ENCODE measurements around the gene TNIK.

TNIK gene

GRCh38 chr3:171266034-171266739 is 194.0 kb downstream of the TNIK start:
- no peak for TF ChIP-seq CTCF (IDR thresholded peaks at IDR 0.05; ENCODE audit: extremely low read depth, insufficient read depth, missing control alignments)
- in situ Hi-C loops (cut with MboI; ENCODE audit: low pct_unique_long_range_greater_than_20kb, low sequenced_read_pairs, unreplicated experiment), result no loop called here

GRCh38 chr3:171264758-171265157 is 195.4 kb downstream of the TNIK start:
- no peak for TF ChIP-seq CTCF (IDR thresholded peaks at IDR 0.05; ENCODE audit: extremely low read depth, insufficient read depth, missing control alignments)
- in situ Hi-C loops (cut with MboI; ENCODE audit: low pct_unique_long_range_greater_than_20kb, low sequenced_read_pairs, unreplicated experiment), result no loop called here
- no peak for DNase-seq (ENCODE audit: low spot score)

More at GRCh38 chr3:171266034-171266739, 194.0 kb downstream of the TNIK start:
- DNase-seq (ENCODE audit: low spot score), result no peak

GRCh38 chr3:171262431-171262830 is 197.8 kb downstream of the TNIK start:
- DNase-seq (ENCODE audit: low spot score), result no peak
- in situ Hi-C loops (cut with MboI; ENCODE audit: low pct_unique_long_range_greater_than_20kb, low sequenced_read_pairs, unreplicated experiment), result no loop called here
- no peak for TF ChIP-seq CTCF (IDR thresholded peaks at IDR 0.05; ENCODE audit: extremely low read depth, insufficient read depth, missing control alignments)

- in situ Hi-C loops (cut with MboI; ENCODE audit: low pct_unique_long_range_greater_than_20kb, low sequenced_read_pairs, unreplicated experiment), result no loop called here
- no peak for TF ChIP-seq CTCF (IDR thresholded peaks at IDR 0.05; ENCODE audit: extremely low read depth, insufficient read depth, missing control alignments)
- no peak for DNase-seq (ENCODE audit: low spot score)
These were observed 198.7 kb downstream of the TNIK start for GRCh38 chr3:171261487-171261886.

GRCh38 chr3:171260899-171261298 is 199.3 kb downstream of the TNIK start:
- no peak for TF ChIP-seq CTCF (IDR thresholded peaks at IDR 0.05; ENCODE audit: extremely low read depth, insufficient read depth, missing control alignments)
- no peak for DNase-seq (ENCODE audit: low spot score)
- in situ Hi-C loops (cut with MboI; ENCODE audit: low pct_unique_long_range_greater_than_20kb, low sequenced_read_pairs, unreplicated experiment), result no loop called here

- TF ChIP-seq CTCF (IDR thresholded peaks at IDR 0.05; ENCODE audit: extremely low read depth, insufficient read depth, missing control alignments), result no peak
- DNase-seq (ENCODE audit: low spot score), result no peak
- in situ Hi-C loops (cut with MboI; ENCODE audit: low pct_unique_long_range_greater_than_20kb, low sequenced_read_pairs, unreplicated experiment), result no loop called here
These were observed 199.7 kb downstream of the TNIK start for GRCh38 chr3:171260466-171260865.
